GM12891 (cell line): ENCODE measurements around the gene SNX21.

Experiments used
- DNase-seq: peaks from one replicate; pipeline ENCODE4 v3.0.0; 2011; ENCODE audit warnings: low spot score; ENCODE audit not compliant: insufficient read length
- FAIRE-seq: peaks from 2 replicates; lab custom pipeline; 2011; peaks lifted over from hg19 to GRCh38; lab: Jason Lieb, UNC
- PAX5 ChIP-seq: IDR thresholded peaks from 2 replicates; pipeline ENCODE4 v1.6.1; 2011; ENCODE audit warnings: low read length, moderate library complexity, mild to moderate bottlenecking; ENCODE audit not compliant: insufficient read depth, severe bottlenecking
- POLR2A ChIP-seq: IDR thresholded peaks from 2 replicates; pipeline ENCODE4 v1.6.1; 2011; ENCODE audit warnings: low read depth, low read length, control low read depth
- POLR2AphosphoS5 ChIP-seq: IDR thresholded peaks from 2 replicates; pipeline ENCODE4 v1.6.1; 2011; ENCODE audit warnings: low read depth, low read length, control low read depth
- POU2F2 ChIP-seq: IDR thresholded peaks from 2 replicates; pipeline ENCODE4 v1.6.1; 2011; ENCODE audit warnings: low read depth, mild to moderate bottlenecking, control low read depth, low read length, moderate library complexity
- SPI1 ChIP-seq: IDR thresholded peaks from 2 replicates; pipeline ENCODE4 v1.6.1; 2011; ENCODE audit warnings: low read depth, low read length, control low read depth
- TAF1 ChIP-seq: IDR thresholded peaks from 2 replicates; pipeline ENCODE4 v1.6.1; 2011; ENCODE audit warnings: low read depth, low read length, control low read depth

SNX21 gene

GRCh38 chr20:45890077-45890984 lies 56.7 kb downstream of the SNX21 start:
- TF ChIP-seq POLR2AphosphoS5 (no peak), POU2F2 (no peak), POLR2A (no peak), TAF1 (no peak), SPI1 (no peak), PAX5 (no peak)
- DNase-seq (peak; percentile 39), FAIRE-seq (peak; percentile 40)

- TF ChIP-seq TAF1 = peak; percentile 81
- no peak for TF ChIP-seq PAX5
- TF ChIP-seq POU2F2 = peak; percentile 54; the same call in 1 of the 2 replicates
- TF ChIP-seq SPI1 = peak; percentile 35; the same call in 1 of the 2 replicates
- peak; percentile 100 for DNase-seq
- FAIRE-seq = peak; percentile 83
Measured at GRCh38 chr20:45890985-45891983, 57.7 kb downstream of the SNX21 start, which contains the start of the genes CTSA and NEURL2. TSS of gene CTSA (plus strand) at chr20:45891335. CDS start at chr20:45891569, 234 bp downstream. TSS of gene NEURL2 (minus strand) at chr20:45891208. CDS start at chr20:45890991, 217 bp downstream.

- TF ChIP-seq PAX5 (no peak), POLR2AphosphoS5 (no peak), TAF1 (no peak), POU2F2 (no peak), SPI1 (no peak), POLR2A (no peak)
- FAIRE-seq = no peak
- no peak for DNase-seq
Measured at GRCh38 chr20:45892049-45892825, 58.6 kb downstream of the SNX21 start.
